Activated naive CD8-positive, alpha-beta T cell (primary cell): ENCODE measurements around the gene DPP6.
A peak's percentile ranks its signal among the peaks of the same experiment; 100 is the strongest.
"Not testable (repeated sequence)": the region's sequence is repeated elsewhere in the genome, so short reads cannot be mapped to it uniquely, and the experiment has no call there.

Source experiments
- H3K27ac Mint-ChIP-seq: one replicate; pipeline ENCODE4 v1.8.0; 2021; ENCODE audit warnings: mixed read lengths
- H3K27me3 Mint-ChIP-seq: one replicate; pipeline ENCODE4 v1.8.0; 2021; ENCODE audit warnings: mixed read lengths
- H3K36me3 Mint-ChIP-seq: one replicate; pipeline ENCODE4 v1.8.0; 2021; ENCODE audit warnings: mixed read lengths
- H3K4me1 Mint-ChIP-seq: one replicate; pipeline ENCODE4 v1.8.0; 2021; ENCODE audit warnings: low read depth, mixed read lengths
- H3K4me3 Mint-ChIP-seq: one replicate; pipeline ENCODE4 v1.8.0; 2021; ENCODE audit warnings: mild to moderate bottlenecking, mixed read lengths
- H3K9me3 Mint-ChIP-seq: one replicate; pipeline ENCODE4 v1.8.0; 2021; ENCODE audit warnings: low read depth, mixed read lengths

The DPP6 gene

GRCh38 chr7:154120825-154121224 is 68.6 kb downstream of the DPP6 start:
- H3K4me3 Mint-ChIP-seq, H3K4me1 Mint-ChIP-seq, H3K36me3 Mint-ChIP-seq, H3K27me3 Mint-ChIP-seq, H3K27ac Mint-ChIP-seq, H3K9me3 Mint-ChIP-seq: not testable (repeated sequence)

DNA sequence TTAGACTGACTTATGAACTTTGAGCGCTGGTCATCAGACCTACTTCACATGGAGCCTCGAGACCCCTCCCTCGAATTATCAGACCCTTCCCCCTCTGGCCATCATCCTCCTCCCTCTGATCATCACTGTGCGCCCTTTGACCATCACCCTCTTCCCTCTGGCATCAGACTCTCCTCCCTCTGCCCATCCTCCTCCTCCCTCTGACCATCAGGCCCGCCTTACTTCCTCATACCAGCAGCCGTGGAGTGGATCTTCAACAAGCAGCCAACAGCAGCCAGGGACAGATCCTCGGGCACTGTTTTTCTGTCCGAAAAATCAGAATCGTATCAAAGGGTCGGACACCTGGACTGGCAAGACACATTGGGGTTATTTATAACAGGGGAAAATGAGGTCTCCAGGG is 70.5 kb downstream of the DPP6 start:
- H3K4me1 Mint-ChIP-seq, H3K36me3 Mint-ChIP-seq, H3K4me3 Mint-ChIP-seq, H3K27ac Mint-ChIP-seq, H3K27me3 Mint-ChIP-seq, H3K9me3 Mint-ChIP-seq: not testable (repeated sequence)

DNA sequence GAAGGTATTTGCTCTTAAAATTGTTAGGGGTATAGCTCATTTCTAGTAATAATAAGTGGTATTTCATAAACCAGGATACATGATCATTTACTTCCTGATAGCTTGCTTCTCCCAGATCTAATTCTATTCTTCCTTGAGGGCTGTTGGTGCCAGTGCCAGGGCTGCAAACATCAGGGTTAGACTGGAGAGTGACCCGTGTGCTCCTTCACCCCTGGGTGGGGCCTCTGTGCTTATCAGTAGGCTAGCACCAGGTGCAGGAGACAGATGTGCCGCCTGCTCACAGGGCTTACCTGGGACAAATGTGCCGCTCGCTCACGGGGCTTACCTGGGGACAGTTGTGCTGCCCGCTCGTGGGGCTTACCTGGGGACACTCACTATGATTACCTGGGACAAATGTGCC is 71.2 kb downstream of the DPP6 start:
- H3K4me3 Mint-ChIP-seq, H3K4me1 Mint-ChIP-seq: not testable (repeated sequence)

GRCh38 chr7:154129142-154129541 is 76.9 kb downstream of the DPP6 start:
- H3K4me3 Mint-ChIP-seq, H3K27ac Mint-ChIP-seq, H3K27me3 Mint-ChIP-seq, H3K9me3 Mint-ChIP-seq, H3K36me3 Mint-ChIP-seq, H3K4me1 Mint-ChIP-seq: not testable (repeated sequence)

More for the DNA sequence above, 71.2 kb downstream of the DPP6 start:
- not testable (repeated sequence) for H3K27me3 Mint-ChIP-seq, H3K27ac Mint-ChIP-seq, H3K36me3 Mint-ChIP-seq, H3K9me3 Mint-ChIP-seq

GRCh38 chr7:154132617-154133016 is 80.4 kb downstream of the DPP6 start:
- H3K4me3 Mint-ChIP-seq, H3K36me3 Mint-ChIP-seq, H3K27me3 Mint-ChIP-seq, H3K9me3 Mint-ChIP-seq, H3K4me1 Mint-ChIP-seq, H3K27ac Mint-ChIP-seq: not testable (repeated sequence)

DNA sequence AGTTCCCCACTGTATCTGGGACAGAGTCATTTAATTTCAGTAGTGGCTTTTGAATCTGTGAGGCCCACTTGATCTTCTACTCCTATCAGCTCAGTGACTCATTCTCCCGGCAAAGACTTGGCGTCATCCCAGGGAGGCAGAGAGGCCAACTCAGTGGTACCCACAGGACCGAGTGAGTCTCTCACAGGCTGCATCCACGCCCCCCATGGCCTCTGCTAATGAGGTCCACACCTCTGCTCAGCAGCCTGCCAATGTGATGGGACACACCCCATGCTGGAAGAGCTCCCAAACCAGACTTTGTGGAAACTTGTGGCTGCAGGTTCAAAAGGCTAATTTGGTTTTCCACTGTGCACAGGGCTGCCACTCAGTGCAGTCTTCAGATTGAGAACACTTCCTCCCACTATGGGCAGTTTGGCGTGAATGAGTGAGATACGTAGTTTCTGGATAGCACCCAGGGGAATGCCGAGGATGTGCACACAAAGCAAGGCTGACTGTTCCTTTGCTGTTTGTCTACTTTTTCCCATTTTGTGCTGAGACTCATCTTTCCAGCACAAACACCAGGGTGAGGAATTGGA is 81.6 kb downstream of the DPP6 start:
- H3K4me3 Mint-ChIP-seq, H3K27me3 Mint-ChIP-seq, H3K27ac Mint-ChIP-seq, H3K9me3 Mint-ChIP-seq, H3K4me1 Mint-ChIP-seq, H3K36me3 Mint-ChIP-seq: not testable (repeated sequence)

DNA sequence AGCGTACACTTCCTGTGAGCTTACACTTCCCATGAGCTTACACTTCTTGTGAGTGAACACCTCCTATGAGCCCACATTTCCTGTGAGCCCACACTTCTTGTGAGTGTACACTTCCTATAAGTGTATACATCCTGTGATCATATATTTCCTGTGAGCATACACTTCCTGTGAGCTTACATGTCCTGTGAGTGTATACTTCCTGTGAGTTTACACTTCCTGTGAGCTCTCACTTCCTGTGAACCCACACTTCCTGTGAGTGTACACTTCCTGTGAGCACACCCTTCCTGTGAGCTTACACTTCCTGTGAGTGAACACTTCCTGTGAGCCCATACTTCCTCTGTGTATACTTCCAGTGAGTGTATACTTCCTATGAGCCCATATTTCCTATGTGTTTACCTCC is 82.5 kb downstream of the DPP6 start:
- H3K27me3 Mint-ChIP-seq, H3K4me3 Mint-ChIP-seq, H3K36me3 Mint-ChIP-seq, H3K27ac Mint-ChIP-seq, H3K9me3 Mint-ChIP-seq, H3K4me1 Mint-ChIP-seq: not testable (repeated sequence)

DNA sequence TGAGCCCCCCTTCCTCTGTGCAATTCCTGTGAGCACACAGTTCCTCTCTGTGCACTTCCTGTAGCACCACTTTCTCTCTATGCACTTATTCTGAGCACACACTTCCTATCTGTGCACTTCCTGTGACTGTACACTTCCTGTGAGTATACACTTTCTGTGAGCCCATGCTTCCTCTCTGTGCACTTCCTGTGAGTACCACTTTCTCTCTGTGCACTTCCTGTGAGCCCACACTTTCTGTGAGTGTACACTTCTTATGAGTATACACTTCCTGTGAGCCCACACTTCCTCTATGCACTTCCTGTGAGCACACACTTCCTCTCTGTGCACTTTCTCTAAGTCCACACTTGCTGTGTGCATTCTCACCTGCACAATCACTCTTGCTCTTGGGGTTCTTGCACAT is 83.4 kb downstream of the DPP6 start:
- H3K9me3 Mint-ChIP-seq, H3K4me3 Mint-ChIP-seq, H3K27me3 Mint-ChIP-seq, H3K36me3 Mint-ChIP-seq, H3K4me1 Mint-ChIP-seq: not testable (repeated sequence)
- peak overlapping the region; percentile 76 for H3K27ac Mint-ChIP-seq

GRCh38 chr7:154145922-154146706 is 93.9 kb downstream of the DPP6 start:
- H3K27me3 Mint-ChIP-seq: not testable (repeated sequence)

DNA sequence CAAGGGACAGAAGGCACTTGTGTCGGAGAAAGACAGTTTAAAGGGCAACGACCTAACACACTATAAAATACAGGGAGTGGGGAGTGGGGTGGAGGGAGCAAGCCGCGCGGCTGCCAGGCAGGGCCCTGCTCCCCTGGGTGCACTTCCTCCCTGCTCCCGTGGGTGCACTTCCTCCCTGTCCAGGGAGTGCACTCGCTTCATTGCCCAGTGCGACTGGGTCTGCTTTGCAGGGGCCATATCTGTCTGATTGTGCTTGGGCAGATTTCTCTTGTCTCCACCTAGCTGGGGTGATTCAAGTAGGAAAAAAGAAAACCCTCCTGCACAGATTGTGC is 94.5 kb downstream of the DPP6 start:
- not testable (repeated sequence) for H3K27ac Mint-ChIP-seq, H3K9me3 Mint-ChIP-seq, H3K27me3 Mint-ChIP-seq, H3K4me3 Mint-ChIP-seq, H3K4me1 Mint-ChIP-seq, H3K36me3 Mint-ChIP-seq

More at GRCh38 chr7:154145922-154146706, 93.9 kb downstream of the DPP6 start:
- not testable (repeated sequence) for H3K9me3 Mint-ChIP-seq, H3K36me3 Mint-ChIP-seq, H3K27ac Mint-ChIP-seq, H3K4me3 Mint-ChIP-seq, H3K4me1 Mint-ChIP-seq

GRCh38 chr7:154148791-154149516 is 96.8 kb downstream of the DPP6 start:
- H3K4me1 Mint-ChIP-seq, H3K4me3 Mint-ChIP-seq, H3K27ac Mint-ChIP-seq, H3K9me3 Mint-ChIP-seq, H3K27me3 Mint-ChIP-seq, H3K36me3 Mint-ChIP-seq: not testable (repeated sequence)

GRCh38 chr7:154150656-154151055 is 98.5 kb downstream of the DPP6 start:
- H3K4me3 Mint-ChIP-seq, H3K9me3 Mint-ChIP-seq, H3K4me1 Mint-ChIP-seq, H3K27me3 Mint-ChIP-seq, H3K36me3 Mint-ChIP-seq, H3K27ac Mint-ChIP-seq: not testable (repeated sequence)

DNA sequence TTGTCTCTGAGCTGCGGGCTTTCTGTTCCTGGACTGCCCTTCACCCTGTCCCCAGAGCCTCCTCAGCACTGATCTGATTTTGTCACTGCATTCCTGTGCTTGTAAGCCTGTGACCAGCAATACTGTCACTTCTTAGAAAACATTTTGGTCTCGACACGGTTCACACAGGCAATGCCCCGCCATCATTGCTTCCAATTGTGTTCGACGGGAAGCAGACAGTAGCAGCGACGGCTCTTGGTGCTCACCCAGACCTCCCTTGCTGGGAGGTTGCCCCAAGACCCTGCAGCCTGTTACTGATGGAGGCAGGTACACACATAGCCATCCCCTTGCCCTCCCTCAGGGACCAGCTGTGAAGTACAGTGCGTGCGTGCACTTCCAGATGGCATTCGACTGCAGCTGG is 99.1 kb downstream of the DPP6 start:
- H3K27me3 Mint-ChIP-seq, H3K36me3 Mint-ChIP-seq, H3K4me1 Mint-ChIP-seq, H3K9me3 Mint-ChIP-seq, H3K4me3 Mint-ChIP-seq, H3K27ac Mint-ChIP-seq: not testable (repeated sequence)

DNA sequence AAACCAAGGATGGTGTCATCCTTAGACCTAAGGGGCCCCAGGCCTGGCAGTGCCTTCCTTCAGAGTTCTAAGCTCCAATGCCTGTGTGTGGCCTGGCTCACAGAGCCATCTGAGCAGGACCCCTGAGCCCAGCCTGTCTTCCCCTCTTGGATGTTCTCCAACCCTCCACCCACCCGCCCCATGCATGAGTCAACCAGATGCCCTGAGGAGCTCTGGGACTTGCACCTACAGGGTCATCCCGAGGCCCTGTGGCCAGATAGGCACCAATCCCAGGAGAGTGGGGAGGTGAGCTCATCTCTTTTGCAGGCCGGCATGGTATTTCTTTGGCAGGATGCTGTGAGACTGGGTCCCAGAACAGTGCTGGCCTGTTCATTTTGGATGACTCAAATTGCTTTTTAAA is 103.7 kb downstream of the DPP6 start:
- H3K4me3 Mint-ChIP-seq, H3K4me1 Mint-ChIP-seq, H3K27ac Mint-ChIP-seq, H3K36me3 Mint-ChIP-seq, H3K9me3 Mint-ChIP-seq, H3K27me3 Mint-ChIP-seq: not testable (repeated sequence)

DNA sequence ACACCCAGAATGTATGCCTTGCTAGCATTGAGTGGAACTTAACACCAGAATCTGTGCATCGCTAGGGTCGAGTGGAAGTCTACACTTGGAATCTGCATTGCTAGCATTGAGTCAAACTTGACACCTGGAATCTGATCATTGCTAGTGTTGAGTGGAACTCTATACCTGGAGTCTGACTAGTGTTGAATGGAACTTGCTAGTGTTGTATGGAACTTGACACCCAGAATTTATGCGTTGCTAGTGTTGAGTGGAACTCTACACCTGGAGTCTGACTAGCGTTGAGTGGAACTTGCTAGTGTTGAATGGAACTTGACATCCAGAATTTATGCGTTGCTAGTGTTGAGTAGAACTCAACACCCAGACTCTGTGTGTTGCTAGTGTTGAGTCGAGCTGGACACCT is 110.7 kb downstream of the DPP6 start:
- not testable (repeated sequence) for H3K27me3 Mint-ChIP-seq, H3K4me1 Mint-ChIP-seq, H3K27ac Mint-ChIP-seq, H3K9me3 Mint-ChIP-seq, H3K4me3 Mint-ChIP-seq, H3K36me3 Mint-ChIP-seq

GRCh38 chr7:154163642-154164041 is 111.4 kb downstream of the DPP6 start:
- not testable (repeated sequence) for H3K36me3 Mint-ChIP-seq, H3K9me3 Mint-ChIP-seq, H3K27me3 Mint-ChIP-seq, H3K4me3 Mint-ChIP-seq, H3K27ac Mint-ChIP-seq, H3K4me1 Mint-ChIP-seq
